Anterior cingulate cortex (tissue), 58 donors: Measurements from ENCODE around the gene PCDHA7.
"Not testable (repeated sequence)": the region's sequence is repeated elsewhere in the genome, so short reads cannot be mapped to it uniquely, and the experiment has no call there.

Experiments
- DNase-seq, 58 donors: peaks; one replicate each; lab custom pipeline; 2025; lab: John Stamatoyannopoulos, UW

Gene PCDHA7

GRCh38 chr5:140855772-140856674, 22.0 kb downstream of the PCDHA7 start, which contains the start of gene PCDHA10:
TSS of gene PCDHA10 (plus strand) at chr5:140855897. CDS start at chr5:140856049, 152 bp downstream.
- DNase-seq, result peak in 1 of 58 donors; percentile 17

DNA sequence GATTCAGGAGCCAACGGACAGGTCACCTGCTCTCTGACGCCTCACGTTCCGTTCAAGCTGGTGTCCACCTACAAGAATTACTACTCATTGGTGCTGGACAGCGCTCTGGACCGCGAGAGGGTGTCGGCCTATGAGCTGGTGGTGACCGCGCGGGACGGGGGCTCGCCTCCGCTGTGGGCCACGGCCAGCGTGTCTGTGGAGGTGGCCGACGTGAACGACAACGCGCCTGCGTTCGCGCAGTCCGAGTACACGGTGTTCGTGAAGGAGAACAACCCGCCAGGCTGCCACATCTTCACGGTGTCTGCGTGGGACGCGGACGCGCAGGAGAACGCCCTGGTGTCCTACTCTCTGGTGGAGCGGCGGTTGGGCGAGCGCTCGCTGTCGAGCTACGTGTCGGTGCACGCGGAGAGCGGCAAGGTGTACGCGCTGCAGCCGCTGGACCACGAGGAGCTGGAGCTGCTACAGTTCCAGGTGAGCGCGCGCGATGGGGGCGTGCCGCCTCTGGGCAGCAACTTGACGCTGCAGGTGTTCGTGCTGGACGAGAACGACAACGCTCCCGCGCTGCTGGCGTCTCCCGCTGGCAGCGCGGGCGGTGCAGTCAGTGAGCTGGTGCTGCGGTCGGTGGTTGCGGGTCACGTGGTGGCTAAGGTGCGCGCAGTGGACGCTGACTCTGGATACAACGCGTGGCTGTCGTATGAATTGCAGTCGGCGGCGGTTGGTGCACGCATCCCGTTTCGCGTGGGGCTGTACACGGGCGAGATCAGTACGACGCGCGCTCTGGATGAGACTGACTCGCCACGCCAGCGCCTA, 23.3 kb downstream of the PCDHA7 start:
- no peak for DNase-seq

DNA sequence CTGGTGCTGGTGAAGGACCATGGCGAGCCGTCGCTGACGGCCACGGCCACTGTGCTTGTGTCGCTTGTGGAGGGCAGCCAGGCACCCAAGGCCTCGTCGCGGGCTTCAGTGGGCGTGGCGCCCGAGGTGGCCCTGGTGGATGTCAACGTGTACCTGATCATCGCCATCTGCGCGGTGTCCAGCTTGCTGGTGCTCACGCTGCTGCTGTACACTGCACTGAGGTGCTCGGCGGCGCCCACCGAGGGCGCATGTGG, 23.8 kb downstream of the PCDHA7 start:
- no peak for DNase-seq

DNA sequence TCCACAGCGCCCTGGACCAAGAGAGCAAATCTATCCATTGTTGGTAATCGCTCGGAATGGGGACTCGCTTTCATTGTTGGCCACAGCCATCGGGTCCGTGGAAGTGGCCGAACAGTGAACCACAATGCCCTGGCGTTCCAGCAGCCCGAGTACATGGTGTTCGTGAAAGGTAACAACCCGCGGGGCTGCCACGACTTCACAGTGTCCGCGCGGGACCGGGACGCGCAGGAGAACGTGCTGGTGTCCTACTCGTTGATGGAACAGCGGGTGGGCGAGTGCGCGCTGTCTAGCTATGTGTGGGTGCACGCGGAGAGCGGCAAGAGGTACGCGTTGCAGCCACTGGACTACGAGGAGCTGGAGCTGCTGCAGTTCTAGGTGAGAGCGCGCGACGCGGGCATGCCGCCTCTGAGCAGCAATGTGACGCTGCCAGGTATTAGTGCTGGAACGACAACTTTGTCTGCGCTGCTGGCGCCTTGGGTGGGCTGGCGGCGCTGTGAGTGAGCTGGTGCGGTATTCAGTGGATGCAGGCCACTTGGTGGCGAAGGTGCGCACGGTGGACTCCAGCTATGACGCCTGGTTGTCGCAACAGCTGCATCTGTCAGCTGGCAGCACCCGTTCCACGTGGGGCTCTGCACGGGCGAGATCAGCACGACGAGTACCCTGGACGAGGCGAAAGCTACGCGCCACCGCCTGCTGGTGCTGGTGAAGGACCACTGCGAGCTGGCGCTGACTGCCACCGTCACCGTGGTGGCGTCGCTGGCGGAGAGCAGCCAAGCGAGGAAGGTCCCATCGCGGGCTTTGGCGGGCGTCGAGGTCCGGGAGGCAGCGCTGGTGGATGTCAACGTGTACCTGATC, 28.6 kb downstream of the PCDHA7 start:
- DNase-seq, result no peak

- DNase-seq, result peak in 1 of 58 donors; percentile 10
Observed at GRCh38 chr5:140868721-140869554, 34.9 kb downstream of the PCDHA7 start, which contains the start of gene PCDHA11. TSS of gene PCDHA11 (plus strand) at chr5:140868957. CDS start at chr5:140869104, 147 bp downstream.

DNA sequence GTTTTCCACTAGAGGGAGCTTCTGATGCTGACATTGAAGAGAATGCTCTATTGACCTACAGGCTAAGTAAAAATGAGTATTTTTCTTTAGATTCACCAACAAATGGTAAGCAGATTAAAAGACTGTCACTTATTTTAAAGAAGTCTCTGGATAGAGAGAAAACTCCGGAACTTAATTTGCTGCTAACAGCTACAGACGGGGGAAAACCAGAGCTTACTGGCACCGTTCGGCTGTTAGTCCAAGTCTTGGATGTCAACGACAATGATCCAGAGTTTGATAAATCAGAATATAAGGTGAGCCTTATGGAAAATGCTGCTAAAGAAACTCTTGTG, 35.5 kb downstream of the PCDHA7 start:
- DNase-seq, result no peak

- DNase-seq, result no peak
Observed at GRCh38 chr5:140870221-140871201, 36.4 kb downstream of the PCDHA7 start.

GRCh38 chr5:140875085-140876065, 41.3 kb downstream of the PCDHA7 start, which contains the start of gene PCDHA12:
TSS of gene PCDHA12 (plus strand) at chr5:140875308. CDS start at chr5:140875473, 165 bp downstream.
- no peak for DNase-seq

DNA sequence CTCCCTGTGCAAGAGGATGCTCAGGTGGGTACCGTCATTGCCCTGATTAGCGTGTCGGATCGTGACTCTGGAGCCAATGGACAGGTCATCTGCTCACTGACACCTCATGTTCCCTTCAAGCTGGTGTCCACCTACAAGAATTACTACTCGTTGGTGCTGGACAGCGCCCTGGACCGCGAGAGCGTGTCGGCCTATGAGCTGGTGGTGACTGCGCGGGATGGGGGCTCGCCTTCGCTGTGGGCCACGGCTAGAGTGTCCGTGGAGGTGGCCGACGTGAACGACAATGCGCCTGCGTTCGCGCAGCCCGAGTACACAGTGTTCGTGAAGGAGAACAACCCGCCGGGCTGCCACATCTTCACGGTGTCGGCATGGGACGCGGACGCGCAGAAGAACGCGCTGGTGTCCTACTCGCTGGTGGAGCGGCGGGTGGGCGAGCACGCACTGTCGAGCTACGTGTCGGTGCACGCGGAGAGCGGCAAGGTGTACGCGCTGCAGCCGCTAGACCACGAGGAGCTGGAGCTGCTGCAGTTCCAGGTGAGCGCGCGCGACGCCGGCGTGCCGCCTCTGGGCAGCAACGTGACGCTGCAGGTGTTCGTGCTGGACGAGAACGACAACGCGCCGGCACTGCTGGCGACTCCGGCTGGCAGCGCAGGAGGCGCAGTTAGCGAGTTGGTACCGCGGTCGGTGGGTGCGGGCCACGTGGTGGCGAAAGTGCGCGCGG, 42.6 kb downstream of the PCDHA7 start:
- DNase-seq, result not testable (repeated sequence)

GRCh38 chr5:140877262-140877581, 43.2 kb downstream of the PCDHA7 start:
- no peak for DNase-seq

DNA sequence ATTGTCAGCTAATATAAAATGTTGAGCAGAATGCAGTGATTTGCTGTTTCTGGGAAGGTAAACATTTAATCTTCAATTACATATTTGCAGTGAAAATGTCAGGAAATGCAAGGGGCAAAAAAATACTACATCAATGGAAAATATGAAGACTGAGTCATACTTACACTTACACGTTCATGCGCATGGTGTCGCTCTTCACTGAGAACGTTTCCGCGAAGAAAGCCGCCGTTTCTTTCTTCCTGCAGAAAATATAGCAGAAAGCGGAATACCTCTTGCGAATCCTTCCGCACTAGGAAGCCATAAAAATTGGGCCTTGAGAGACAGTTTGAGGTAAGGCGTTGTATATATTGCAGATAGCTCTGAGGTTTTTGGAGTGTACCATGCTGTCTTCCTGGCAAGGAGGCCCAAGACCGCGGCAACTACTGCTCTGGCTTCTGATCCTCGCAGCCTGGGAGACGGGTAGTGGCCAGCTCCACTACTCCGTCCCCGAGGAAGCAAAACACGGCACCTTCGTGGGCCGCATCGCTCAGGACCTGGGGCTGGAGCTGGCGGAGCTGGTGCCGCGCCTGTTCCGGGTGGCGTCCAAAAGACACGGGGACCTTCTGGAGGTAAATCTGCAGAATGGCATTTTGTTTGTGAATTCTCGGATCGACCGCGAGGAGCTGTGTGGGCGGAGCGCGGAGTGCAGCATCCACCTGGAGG, 48.0 kb downstream of the PCDHA7 start, which contains the start of gene PCDHA13:
PCDHA13 (plus strand) TSS at position 236 of the 702 bp plus-strand sequence; CDS start at position 381, 145 bp downstream.
- DNase-seq, result peak in 2 of 58 donors; percentile 7 to 31

- peak in 2 of 58 donors; percentile 4 to 17 for DNase-seq
Observed at GRCh38 chr5:140882591-140882899, 48.5 kb downstream of the PCDHA7 start.

DNA sequence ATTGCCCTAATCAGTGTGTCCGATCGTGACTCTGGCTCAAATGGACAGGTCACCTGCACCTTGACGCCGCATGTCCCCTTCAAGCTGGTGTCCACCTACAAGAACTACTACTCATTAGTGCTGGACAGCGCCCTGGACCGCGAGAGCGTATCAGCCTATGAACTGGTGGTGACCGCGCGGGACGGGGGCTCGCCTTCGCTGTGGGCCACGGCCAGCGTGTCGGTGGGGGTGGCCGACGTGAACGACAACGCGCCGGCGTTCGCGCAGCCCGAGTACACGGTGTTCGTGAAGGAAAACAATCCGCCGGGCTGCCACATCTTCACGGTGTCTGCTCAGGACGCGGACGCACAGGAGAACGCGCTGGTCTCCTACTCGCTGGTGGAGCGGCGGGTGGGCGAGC, 49.3 kb downstream of the PCDHA7 start:
- no peak for DNase-seq

GRCh38 chr5:140883927-140884697, 50.0 kb downstream of the PCDHA7 start:
- DNase-seq, result no peak
